CD4-positive, alpha-beta T cell treated with Interleukin-17A for 1 hour (primary cell): Measurements from ENCODE around the gene TIAM2.
"Not testable (repeated sequence)": the region's sequence is repeated elsewhere in the genome, so short reads cannot be mapped to it uniquely, and the experiment has no call there.

Experiments used
- DNase-seq: peaks from one replicate; pipeline ENCODE4 v3.0.0-alpha.2; 2020

TIAM2 gene

DNA sequence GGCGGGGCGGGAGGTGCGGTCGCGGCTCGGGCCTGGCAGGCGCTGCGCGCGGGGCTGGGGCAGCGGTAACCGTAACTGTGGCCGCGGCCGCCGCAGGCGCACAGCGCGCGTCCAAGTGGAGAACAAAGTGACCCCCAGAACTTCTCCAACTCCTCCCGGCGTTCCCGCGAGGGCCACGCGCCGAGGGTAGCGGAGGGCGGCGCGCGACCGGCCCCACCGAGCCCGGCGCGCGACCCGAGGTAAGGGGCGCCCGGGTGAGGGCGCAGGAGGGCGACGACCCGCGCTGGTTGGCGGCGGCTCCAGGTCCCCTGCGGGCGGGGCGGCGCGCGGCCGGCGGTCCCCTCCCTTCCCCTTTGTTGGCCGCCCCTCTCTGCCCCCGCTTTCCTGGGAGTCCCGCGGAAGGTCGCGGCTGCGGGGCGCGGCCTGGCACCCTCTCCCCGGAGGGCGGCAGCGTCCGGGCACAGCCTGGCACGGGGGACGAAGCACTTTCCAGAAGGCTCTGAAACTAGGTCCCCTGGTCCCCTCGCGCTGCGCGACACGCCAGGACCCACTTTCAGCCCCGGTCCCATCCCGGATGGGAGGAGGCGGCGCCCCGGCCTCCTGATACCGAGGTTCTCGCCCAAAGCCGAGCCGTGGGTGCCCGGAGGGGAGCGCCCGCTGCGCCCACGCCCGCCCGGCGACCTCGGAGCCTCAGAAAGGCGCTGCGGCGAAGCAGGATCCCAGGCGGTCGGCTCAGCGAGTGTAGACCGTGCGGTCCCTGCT is at the start of gene TIAM2:
TIAM2 (plus strand) TSS at position 62 of the 762 bp plus-strand sequence. CDS start 133,909 bp downstream, outside the sequence.
- no peak for DNase-seq

DNA sequence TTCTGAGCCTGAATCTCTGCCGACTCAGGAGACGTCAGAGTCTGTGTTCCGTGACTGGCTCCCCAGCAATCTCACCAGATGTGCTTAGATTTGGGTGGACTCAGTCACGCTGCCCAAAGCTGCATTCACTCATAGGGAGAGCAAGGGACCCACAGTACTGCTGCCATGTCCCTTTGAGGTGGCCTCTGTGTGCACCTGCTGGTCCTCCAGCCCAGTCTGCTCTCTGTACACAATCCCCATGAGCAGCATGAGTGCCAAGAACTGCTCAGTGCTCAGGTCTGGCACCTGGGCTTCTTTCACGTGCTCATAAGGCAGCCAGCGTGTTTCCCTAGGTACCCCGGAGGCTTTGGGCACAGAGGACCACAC is 44.2 kb upstream of the TIAM2 start:
- no peak for DNase-seq

DNA sequence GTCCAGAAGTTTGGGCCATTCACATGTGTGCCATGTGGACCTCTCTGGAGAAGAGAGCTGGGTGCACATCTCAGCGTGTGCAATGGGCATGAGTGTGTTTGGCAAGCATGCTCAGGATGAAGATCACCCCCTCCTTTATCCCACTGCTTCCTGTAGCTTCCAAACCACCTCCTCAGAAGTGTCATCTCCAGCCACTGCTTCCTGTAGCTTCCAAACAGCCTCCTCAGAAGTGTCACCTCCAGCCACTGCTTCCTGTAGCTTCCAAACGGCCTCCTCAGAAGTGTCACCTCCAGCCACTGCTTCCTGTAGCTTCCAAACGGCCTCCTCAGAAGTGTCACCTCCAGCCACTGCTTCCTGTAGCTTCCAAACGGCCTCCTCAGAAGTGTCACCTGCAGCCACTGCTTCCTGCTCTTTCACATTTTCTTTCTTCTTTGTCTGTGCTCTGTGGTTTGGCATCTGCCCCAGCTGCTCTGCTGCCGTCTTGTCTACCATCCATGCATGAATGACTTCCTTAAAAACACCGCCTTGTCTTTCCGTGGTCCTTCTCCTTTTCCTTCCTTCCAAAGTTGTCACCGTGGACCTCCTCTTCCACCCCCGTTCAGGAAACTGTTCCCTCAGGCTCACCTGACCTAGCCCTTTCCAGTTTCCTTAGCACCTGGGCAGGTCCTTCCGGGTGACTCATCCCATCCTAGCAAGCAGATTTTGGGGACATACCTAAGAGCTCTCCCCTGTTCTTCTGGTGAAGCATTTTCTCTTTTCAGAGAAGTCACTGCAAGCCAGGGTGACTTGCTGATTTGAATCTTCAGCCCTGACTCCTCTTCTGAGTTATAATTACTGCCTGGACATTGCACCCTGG is 43.5 kb upstream of the TIAM2 start:
- DNase-seq, result peak; percentile 36

DNA sequence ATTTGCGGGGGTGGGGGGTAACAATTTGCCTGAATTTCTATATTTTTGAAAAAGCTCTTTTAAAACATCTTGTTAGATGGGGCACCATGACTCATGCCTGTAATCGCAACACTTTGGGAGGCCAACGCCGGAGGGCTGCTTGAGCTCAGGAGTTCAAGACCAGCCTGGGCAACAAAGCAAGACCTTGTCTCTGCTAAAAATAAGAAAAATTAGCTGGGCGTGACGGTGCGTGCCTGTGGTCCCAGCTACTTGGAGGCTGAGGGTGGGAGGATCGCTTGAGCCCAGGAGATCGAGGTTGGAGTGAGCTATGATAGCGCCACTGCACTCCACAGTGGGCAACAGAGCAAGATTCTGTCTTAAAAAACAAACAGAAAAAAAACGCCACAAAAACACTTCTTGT is 41.5 kb upstream of the TIAM2 start:
- DNase-seq, result no peak

DNA sequence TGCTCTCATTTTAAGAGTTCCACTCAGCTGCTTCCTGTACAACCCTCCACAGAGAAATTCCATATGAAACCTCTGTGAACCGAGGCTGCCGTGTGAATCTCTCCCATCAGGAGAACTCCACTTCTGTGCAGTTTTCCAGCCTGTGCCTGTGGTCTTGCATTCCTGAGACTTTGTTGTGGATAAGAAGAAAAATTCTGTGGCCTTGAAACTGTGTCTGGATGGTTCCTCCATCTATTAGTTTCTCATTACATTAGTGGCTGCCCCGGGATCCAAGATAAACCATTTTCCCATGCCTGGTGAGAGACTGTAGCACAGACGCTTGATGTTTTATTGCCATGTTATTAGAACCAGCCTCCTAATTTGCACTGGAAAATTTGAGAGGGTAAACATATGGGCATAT is 40.8 kb upstream of the TIAM2 start:
- DNase-seq, result no peak

DNA sequence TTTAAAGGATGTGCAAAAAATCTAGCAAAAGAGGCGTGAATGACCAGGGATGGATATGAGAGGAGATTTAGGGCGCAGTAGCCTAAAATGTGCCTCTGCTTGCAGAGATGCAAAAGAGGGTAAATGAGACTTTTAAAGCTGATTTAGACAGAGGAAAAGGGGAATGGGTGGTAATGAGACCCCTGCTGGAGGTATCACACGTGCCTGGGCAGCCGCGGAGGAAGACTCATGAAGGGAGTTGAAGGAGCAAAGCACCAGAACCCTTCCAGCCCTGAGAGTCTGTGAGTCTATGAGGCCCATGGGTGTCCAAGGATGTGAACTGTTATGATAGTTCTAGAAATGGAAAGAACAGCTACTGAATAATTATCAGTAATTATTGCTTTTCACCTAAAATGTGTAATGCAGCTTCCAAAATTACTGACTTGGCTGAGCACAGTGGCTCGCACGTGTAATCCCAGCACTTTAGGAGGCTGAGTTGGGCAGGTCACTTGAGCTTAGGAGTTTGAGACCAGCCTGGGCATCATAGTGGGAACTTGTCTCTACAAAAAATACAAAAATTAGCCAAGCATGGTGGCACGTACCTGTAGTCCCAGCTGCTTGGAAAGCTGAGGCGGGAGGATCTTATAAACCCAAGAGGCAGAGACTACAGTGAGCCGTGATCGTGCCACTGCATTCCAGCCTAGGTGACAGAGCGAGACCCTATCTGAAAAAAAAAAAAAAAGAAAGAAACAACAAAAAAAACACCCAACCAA is 38.2 kb upstream of the TIAM2 start:
- DNase-seq, result no peak

DNA sequence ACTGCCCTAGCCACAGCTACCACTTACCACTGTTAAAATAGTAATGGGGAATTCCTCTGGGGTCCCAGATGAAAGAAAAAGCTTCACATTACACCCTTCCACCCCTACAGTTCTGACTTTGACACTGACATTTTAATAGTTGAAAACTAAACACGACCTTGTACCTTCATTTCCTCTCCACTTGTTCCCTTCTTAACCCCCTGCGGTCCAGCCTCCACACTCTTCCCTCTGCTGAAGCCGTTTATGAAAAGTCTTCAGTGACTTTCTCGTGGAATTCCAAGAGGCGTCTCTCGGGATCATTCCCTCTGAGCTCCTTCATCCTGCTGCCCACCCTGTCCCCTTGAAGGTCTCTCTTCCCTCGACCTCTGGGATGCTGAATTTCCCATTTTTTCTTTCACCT is 36.6 kb upstream of the TIAM2 start:
- no peak for DNase-seq

DNA sequence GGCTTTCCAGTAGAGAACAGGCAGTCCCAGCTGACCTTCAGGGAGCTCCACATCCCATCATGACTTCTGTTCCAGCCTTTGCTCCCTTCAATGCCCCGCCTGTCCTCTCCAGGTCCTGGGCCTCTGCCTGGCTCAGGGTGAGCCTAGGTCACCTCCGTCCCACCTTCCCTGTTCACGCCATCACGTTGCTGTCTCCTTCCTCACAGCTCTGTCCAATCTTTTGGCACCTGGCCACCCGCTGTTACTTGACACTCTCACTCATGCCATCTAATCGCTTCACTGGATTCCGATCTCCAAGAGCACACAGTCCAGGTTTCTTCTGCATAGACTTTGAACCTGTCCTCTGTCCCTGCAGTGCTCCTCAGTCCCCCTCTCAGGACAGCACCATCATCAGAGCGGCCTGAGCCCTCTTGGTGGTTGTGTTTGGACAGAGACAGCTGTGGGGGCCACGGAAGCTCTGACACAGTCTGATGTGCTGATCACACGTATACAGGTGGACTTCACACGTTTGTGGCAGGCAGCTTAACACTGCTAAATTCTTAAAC is 34.7 kb upstream of the TIAM2 start:
- no peak for DNase-seq

DNA sequence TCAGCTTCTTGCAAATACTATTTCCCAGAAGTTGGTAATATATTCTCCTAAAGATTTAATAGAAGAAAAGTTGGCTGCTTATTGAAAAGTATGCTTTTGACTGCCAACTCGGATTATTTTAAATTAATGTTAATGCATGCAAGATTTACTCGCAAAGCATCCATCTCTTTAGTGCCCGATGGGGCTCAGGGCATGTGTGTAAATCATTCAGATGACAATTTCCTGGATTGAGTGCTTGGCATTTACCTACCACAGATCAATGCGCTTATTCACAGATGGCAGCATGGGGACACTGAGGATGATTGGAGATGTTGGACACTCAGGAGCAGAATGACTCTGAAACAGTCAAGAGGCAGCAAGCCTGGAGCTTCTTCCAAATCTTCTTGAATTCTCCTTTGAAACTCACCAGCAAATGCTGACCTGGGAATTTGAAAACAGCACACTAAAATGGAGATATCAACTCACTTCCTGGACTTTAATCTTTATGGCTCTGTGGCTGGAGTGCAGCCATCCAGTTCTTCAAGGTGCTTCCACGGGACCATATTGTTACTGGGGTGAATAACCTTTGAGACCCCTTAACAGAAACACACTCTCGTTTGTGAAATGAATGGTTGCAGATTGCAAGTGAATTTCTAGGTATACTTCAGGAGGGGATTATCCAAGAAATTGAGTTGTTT is 34.1 kb upstream of the TIAM2 start:
- DNase-seq, result no peak

DNA sequence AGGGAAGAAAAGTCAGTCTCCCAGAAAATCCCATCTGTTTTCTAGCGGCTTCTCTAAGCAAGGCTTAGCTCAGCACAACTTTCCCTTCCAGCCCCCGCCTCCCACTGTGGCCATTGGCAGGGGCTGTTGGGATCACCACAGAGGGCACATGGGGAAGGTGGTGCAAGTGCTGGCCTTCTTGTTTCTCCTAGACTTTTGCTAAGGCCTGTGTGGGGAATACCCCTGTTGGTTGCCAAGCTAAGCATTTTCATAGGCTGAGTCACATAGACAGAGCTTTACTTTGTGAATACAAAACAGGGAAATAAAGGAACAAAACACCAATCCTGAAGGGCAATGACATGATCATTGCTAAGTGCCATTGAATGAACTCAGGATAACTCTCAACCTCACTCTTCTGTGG is 32.4 kb upstream of the TIAM2 start:
- no peak for DNase-seq

DNA sequence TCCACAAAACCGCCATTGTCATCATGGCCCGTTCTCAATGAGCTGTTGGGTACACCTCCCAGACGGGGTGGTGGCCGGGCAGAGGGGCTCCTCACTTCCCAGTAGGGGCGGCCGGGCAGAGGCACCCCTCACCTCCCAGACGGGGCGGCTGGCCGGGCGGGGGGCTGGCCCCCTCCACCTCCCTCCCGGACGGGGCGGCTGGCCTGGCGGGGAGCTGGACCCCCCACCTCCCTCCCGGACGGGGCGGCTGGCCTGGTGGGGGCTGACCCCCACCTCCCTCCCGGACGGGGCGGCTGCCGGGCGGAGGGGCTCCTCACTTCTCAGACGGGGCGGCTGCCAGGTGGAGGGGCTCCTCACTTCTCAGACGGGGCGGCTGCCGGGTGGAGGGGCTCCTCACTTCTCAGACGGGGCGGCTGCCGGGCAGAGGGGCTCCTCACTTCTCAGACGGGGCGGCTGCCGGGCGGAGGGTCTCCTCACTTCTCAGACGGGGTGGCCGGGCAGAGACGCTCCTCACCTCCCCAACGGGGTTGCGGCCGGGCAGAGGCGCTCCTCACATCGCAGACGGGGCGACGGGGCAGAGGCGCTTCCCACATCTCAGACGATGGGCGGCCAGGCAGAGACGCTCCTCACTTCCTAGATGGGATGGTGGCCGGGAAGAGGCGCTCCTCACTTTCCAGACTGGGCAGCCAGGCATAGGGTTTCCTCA is 28.9 kb upstream of the TIAM2 start:
- DNase-seq, result not testable (repeated sequence)

DNA sequence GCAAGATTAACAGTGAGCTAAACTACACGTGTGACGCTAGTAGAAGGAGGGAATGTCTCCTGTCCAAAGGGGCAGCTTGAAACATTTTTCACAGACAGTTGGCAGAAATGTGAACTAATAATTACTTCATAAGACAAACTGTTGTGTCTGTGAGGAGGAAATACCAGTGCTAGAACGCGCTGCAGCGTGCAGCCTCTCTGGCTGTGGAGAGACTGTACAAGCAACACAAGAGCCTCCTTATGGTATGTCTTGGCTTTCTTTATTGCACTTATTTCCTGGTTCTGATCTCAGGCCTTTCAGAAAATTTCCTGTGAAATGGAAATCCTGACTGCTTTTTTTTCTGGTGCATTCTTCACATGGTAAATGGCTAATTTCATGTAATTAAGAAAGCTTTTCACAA is 25.3 kb upstream of the TIAM2 start:
- DNase-seq, result no peak

DNA sequence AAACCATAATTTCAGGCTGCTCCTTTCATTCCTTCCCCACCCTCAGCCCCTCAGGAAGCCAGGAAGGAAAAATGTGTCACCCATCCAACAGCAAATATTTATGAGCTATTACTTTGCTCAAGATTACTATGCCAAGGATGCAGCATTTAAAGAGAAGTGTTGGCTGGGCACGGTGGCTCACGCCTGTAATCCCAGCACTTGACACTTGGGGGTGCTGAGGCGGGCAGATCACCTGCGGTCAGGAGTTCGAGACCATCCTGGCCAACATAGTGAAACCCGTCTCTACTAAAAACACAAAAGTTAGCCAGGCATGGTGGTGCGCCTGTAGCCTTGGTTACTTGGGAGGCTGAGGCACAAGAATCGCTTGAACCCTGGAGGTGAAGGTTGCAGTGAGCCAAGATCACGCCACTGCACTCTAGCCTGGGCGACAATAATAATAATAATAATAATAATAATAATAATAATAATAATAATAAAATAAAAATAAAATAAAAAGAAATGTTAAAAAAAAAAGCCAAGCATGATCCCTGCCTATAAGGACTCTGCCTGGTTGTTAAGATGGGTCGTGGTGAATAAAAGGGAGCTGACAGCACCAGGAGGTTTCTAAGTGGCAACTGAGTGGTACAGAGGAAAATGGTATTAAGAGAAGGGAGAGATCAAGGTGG is 20.5 kb upstream of the TIAM2 start:
- no peak for DNase-seq

DNA sequence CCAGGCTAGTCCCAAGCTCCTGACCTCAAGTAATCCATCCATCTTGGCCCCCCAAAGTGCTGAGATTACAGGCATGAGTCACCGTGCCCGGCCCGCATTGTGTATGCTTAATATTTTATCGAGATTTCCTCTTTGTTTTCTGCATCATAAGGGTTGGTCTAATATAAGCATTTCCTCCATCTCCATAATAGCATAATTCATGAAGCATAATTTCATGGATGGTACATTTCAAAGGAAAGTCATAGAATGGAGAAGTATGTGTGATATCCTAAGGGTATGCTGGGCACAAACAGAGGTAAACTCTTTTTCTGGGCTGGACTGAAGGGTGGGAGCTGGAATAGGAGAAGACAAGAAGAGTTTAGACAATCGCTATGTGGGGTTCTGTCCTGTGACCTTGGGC is 17.5 kb upstream of the TIAM2 start:
- DNase-seq, result no peak

DNA sequence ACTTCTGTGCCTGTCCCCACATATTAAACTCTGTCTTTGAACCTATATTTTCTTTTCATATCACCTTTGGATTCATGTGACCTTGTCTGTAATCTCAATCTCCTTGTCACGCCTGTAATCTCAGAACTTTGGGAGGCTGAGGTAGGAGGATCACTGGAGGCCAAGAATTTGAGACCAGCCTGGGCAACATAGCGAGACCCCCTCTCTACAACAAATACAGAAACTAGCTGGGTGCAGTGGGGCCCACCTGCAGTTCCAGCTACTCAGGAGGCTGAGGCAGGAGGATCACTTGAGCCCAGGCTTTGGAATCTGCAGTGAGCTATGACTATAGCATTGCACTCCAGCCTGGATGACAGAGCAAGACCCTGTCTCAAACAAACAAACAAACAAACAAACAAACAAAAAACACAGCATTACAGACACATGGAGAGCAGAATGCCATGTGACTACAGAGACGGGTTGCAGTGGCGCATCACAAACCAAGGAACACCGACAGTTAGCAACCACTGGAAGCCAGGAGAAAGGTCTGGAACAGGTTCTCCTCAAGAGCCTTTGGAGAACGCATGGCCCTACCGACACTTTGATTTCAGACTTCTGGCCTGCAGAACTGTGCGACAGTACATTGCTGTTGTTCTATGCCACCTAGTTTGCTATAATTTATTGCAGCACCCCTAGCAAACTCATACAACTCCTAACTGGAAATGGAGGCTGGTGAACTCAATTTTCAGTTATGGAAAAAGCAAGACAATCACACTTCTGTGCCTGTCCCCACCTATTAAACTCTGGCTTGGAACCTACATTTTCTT is 14.6 kb upstream of the TIAM2 start:
- DNase-seq, result no peak

DNA sequence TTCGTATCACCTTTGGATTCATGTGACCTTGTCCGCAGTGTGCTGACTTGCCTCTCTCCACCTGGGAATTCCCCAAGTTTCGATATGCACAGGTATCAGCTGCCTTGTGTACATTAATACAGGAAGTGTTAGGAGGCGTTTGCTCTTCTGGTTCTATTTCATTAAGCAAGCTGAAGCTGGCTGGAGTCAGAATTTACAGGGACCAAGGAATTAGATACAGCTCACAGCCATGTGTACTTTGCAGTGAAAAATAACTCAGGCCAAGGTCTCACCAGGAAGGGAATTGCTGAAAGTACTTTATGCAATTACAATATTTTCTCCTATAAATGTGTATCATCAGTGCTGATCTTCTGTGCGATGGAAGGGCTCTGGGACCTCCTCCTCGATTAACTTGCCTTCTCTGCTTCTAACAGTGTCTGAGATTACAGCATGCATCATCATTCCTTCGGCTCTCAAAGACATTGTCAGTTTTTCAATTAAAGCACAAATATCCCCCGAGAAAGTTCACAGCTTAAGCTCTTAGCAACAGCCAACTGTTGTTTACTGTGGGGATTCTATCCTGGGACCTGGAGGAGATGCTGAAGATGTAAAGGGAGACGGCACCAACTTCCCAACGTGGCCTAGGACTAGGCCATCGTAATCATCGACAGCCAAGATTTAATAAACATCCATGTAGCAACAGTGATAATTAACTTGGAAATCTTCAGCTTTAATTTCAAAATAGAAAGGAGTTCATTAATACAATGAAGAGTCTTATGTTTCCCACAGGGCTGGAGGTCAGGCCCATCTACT is 13.8 kb upstream of the TIAM2 start:
- DNase-seq, result no peak

DNA sequence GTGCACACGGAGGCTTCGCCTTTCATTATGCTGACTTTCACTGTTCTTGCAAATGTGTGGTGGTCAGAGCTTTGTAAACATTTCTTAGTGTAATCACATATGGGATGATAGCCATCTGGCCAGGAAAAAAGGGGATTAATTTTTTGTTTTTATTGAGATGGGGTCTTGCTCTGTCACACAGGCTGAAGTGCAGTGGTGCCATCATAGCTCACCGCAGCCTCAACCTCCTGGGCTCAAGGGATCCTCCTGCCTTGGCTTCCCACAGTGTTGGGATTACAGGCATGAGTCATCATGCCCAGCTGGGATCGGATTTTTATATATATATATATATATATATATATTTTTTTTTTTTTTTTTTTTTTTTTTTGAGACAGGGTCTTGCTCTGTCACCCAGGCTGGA is 11.0 kb upstream of the TIAM2 start:
- no peak for DNase-seq

DNA sequence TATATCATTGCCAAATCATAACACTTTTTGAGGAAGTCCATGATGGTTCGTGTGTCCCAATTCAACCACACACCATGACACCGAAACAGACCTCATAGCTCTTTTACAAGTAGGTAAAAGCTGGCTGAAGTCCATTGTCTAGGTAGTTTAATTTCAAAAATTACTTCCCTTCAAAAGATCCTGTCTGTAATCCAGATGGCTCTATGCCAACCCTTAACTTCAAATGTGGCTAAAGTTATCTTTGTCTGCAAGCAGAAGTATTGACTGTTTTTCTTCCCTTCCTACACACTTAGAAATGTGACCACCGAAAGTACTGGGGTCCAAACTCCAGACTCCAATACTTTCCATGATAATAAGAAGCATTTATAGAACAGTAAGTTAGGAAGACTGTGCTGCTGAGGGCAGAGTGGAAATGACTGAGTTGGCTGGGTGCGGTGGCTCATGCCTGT is 8.3 kb upstream of the TIAM2 start:
- DNase-seq, result no peak

DNA sequence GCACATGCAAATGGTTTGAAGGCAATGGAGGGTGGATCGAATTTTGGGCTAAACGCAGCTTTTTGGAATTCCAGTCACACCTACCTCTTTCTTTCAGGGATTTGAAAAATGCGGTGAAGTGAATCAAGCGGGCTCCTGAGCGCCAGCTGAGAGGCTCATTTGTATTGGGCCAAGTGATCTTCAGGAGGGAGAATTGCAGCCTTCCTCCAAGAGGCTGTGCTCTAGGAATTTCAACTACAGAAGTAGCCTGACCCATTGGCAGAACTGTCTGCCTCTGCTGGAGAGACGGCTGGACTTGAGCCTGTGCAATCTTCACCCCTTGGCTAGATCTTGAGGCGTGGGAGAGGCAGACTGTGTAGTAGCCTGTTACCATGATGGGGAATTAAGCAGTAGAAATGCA is 5.7 kb upstream of the TIAM2 start:
- DNase-seq, result no peak

DNA sequence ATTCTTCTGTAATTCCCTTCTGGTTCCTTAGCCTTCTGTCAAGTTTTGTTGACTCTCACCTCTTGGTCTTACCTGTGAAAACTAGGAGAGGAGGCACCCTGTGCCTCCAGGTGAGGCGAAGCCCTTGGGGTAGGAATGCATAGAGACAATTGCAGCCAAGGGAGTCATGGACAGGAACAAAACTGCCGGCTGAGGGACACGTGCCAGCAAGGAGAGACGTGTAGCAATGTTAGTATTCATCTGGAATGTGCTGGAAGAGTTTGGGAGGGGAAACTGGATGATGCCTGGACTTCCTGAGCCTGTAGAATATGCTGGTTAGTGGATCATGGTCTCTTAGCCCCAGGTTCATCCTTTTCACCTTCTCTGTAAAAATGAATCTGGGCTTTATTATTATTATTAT is 3.9 kb upstream of the TIAM2 start:
- DNase-seq, result no peak
